ENCODE data around the gene SLC18B1. TPM values are rescaled to one million over a fixed set of nuclear protein-coding genes. Genes with fewer than 3 reads are reported as not detected.
A peak's percentile ranks its signal among the peaks of the same experiment; 100 is the strongest.

SLC18B1 gene
- total RNA-seq, 1 donor, result 11.2 TPM

GRCh38 chr6:132725471-132725870, 73.0 kb downstream of the SLC18B1 start:
- no peak for DNase-seq (ENCODE audit: low read depth)
- no peak for TF ChIP-seq CTCF (IDR thresholded peaks at IDR 0.05; ENCODE audit: insufficient read depth, low read depth, low read length)

DNA sequence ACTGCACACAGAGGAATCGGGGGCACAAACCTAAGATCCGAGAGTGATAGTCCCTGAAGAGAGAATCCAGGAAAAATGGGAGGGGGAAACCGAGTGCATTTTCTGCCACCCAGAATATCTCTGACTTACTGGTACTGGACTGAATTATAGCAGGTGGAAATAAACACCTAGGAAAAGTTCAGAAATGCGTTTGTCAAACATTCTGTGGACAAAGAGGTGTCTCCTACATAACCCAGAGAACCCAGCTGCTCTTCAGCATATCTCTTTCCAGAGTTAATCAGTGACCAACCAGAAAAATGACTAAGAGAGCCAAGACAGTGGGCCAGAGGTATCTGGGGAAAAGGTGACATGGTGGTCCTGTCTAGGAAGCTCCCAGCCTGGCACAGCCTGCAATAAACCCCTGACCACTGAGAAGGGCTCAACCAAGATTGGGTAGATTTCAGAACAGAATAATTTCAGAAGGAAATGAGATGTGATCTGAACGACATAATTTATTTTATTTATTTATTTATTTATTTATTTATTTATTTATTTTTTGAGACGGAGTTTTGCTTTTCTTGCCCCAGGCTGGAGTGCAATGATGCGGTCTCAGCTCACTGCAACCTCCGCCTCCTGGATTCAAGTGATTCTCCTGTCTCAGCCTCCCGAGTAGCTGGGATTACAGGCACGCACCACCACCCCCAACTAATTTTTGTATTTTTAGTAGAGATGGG, 78.5 kb downstream of the SLC18B1 start:
- no peak for TF ChIP-seq CTCF (IDR thresholded peaks at IDR 0.05; ENCODE audit: insufficient read depth, low read depth, low read length)
- no peak for DNase-seq (ENCODE audit: low read depth)

More at GRCh38 chr6:132725471-132725870, 73.0 kb downstream of the SLC18B1 start:
- H3K4me3 ChIP-seq (ENCODE audit: low read depth, low read length), result no peak overlapping the region

More for the DNA sequence above, 78.5 kb downstream of the SLC18B1 start:
- H3K4me3 ChIP-seq (ENCODE audit: low read depth, low read length), result no peak overlapping the region

Small RNA genes within 50 kb of the gene (small RNA-seq; reads per million reads assigned to genes)
- gene SNORA33 (294 reads per million, percentile 98 among the genes with 10 or more reads in this experiment), gene SNORD100 (70.7 reads per million, percentile 96 among the genes with 10 or more reads in this experiment), gene SNORD101 (3,527 reads per million, percentile 100 among the genes with 10 or more reads in this experiment)

Other genes with a start within 250 kb of the SLC18B1 start
- gene TAAR8, start 246.0 kb downstream of the SLC18B1 start, total RNA-seq, result not detected in 2 replicates
- gene TAAR6, start 228.3 kb downstream of the SLC18B1 start, total RNA-seq, result not detected in 2 replicates
- not detected in 2 replicates for gene TAAR5, start 208.9 kb downstream of the SLC18B1 start, total RNA-seq
- gene TAAR2, start 174.4 kb downstream of the SLC18B1 start, total RNA-seq, result not detected in 2 replicates
- gene TAAR1, start 139.5 kb downstream of the SLC18B1 start, total RNA-seq, result not detected in 2 replicates
- gene VNN1, start 84.6 kb downstream of the SLC18B1 start, total RNA-seq, result under 0.01 TPM in 2 replicates
- gene VNN2, start 40.7 kb downstream of the SLC18B1 start, total RNA-seq, result not detected in 2 replicates
- gene RPS12, start 15.9 kb upstream of the SLC18B1 start, total RNA-seq, result 603 and 770 TPM in 2 replicates

Measured in fibroblast of villous mesenchyme (primary cell).